Left renal cortex interstitium (tissue), 4 donors: Measurements from ENCODE around the gene CYP27A1. TPM values are rescaled to one million over a fixed set of nuclear protein-coding genes. Genes with fewer than 3 reads are reported as not detected.

Experiments
- DNase-seq, 4 donors: peaks; one replicate each; pipeline ENCODE4 v3.0.0-alpha.2; 2013; ENCODE audit warnings: low read depth in 4 of 4, low spot score in 2 of 4, missing footprints in 1 of 4
- polyA plus RNA-seq, 4 donors: library from polyadenylated mRNA; unstranded; fragments of 120-200 nt; gene quantifications; one replicate each; pipeline ENCODE4 v1.2.1, GENCODE V29; 2013; ENCODE audit not compliant: insufficient read length in 4 of 4

Gene CYP27A1
- polyA plus RNA-seq, 4 donors: 44.2 to 57.0 (median 51.7) TPM

- no peak for DNase-seq
Measured at GRCh38 chr2:218856167-218856895, 74.4 kb downstream of the CYP27A1 start.

- DNase-seq: no peak
Measured at GRCh38 chr2:218856896-218857243, 74.9 kb downstream of the CYP27A1 start.

GRCh38 chr2:218857371-218858137 lies 75.6 kb downstream of the CYP27A1 start:
- DNase-seq: no peak

GRCh38 chr2:218858138-218858445 lies 76.1 kb downstream of the CYP27A1 start:
- DNase-seq: no peak

- DNase-seq: no peak
Measured at GRCh38 chr2:218858671-218859555, 77.0 kb downstream of the CYP27A1 start.

GRCh38 chr2:218859556-218859987 lies 77.6 kb downstream of the CYP27A1 start, which contains the start of gene WNT6:
Gene WNT6, plus strand, starts transcription at chr2:218859805. Its CDS starts 233 bp downstream, at chr2:218860038.
- DNase-seq: no peak

GRCh38 chr2:218859988-218860831 lies 78.3 kb downstream of the CYP27A1 start:
- DNase-seq: no peak

GRCh38 chr2:218860950-218861381 lies 79.0 kb downstream of the CYP27A1 start:
- peak in 2 of 4 donors; percentile 67 to 72 for DNase-seq

GRCh38 chr2:218861645-218862318 lies 79.8 kb downstream of the CYP27A1 start:
- DNase-seq: no peak

GRCh38 chr2:218863021-218863520 lies 81.1 kb downstream of the CYP27A1 start:
- DNase-seq: no peak

Other genes starting within 250 kb of the CYP27A1 start
- gene USP37, start 213.8 kb upstream of the CYP27A1 start, polyA plus RNA-seq: 10 to 100 TPM; 15.1 to 20.2 (median 18.0) TPM
- 10 to 100 TPM; 43.9 to 63.4 (median 53.3) TPM for gene CNOT9, start 213.3 kb upstream of the CYP27A1 start, polyA plus RNA-seq
- 10 to 100 TPM in 1 of 4 donors, 1 to 10 TPM in 3; 7.1 to 11.3 (median 8.2) TPM for gene PLCD4, start 174.2 kb upstream of the CYP27A1 start, polyA plus RNA-seq
- gene ZNF142, start 122.5 kb upstream of the CYP27A1 start, polyA plus RNA-seq: 10 to 100 TPM; 15.2 to 25.7 (median 18.9) TPM
- 10 to 100 TPM; 47.6 to 64.8 (median 58.9) TPM for gene BCS1L, start 122.5 kb upstream of the CYP27A1 start, polyA plus RNA-seq
- 10 to 100 TPM; 44.3 to 53.9 (median 48.3) TPM for gene RNF25, start 110.1 kb upstream of the CYP27A1 start, polyA plus RNA-seq
- gene STK36, start 110.1 kb upstream of the CYP27A1 start, polyA plus RNA-seq: 100 to 1,000 TPM in 2 of 4 donors, 10 to 100 TPM in 2; 37.0 to 118 (median 82.2) TPM
- 10 to 100 TPM; 25.8 to 44.4 (median 34.3) TPM for gene TTLL4, start 71.3 kb upstream of the CYP27A1 start, polyA plus RNA-seq
- gene PRKAG3, start 49.7 kb downstream of the CYP27A1 start, polyA plus RNA-seq: under 1 TPM in 2 of 4 donors, not detected in 2; 0.07 to 0.17 TPM
- gene WNT6, start 77.7 kb downstream of the CYP27A1 start, polyA plus RNA-seq: under 1 TPM; 0.13 to 0.57 (median 0.41) TPM
- gene WNT10A, start 98.7 kb downstream of the CYP27A1 start, polyA plus RNA-seq: 1 to 10 TPM in 3 of 4 donors, under 1 TPM in 1; 0.98 to 1.2 (median 1.1) TPM
- under 1 TPM in 2 of 4 donors, not detected in 2; 0.06 to 0.13 TPM for gene CDK5R2, start 177.5 kb downstream of the CYP27A1 start, polyA plus RNA-seq
- gene FEV, start 203.0 kb downstream of the CYP27A1 start, polyA plus RNA-seq: under 1 TPM in 1 of 4 donors, not detected in 3; 0.13 TPM
- gene CRYBA2, start 211.3 kb downstream of the CYP27A1 start, polyA plus RNA-seq: not detected